GM10248 (cell line): ENCODE results near the gene MMP24OS.

Experiments used
- CTCF ChIA-PET: fragments of 300-600 bp; sonication (Branson Sonifier 250); formaldehyde crosslinking; extraction: SDS; loops from one replicate; lab custom pipeline; 2021; ENCODE audit warnings: antibody characterized with exemption; lab: Yijun Ruan, JAX
- POLR2A ChIA-PET: fragments of 350-650 bp; sonication (Branson Sonifier 250); formaldehyde crosslinking; extraction: SDS; loops from one replicate; lab custom pipeline; 2020; ENCODE audit warnings: antibody characterized with exemption; lab: Yijun Ruan, JAX
- DNase-seq: peaks from one replicate; pipeline ENCODE4 v3.0.0; 2012; ENCODE audit errors: extremely low spot score
- CTCF ChIP-seq: IDR thresholded peaks from 2 replicates; pipeline ENCODE4 v1.5.1; 2012; ENCODE audit warnings: mild to moderate bottlenecking, low read depth; ENCODE audit errors: extremely low read depth, missing control alignments, control extremely low read depth

The MMP24OS gene

GRCh38 chr20:35279533-35280174, 1.7 kb upstream of the MMP24OS start:
- ChIA-PET POLR2A (interaction anchor here (0.5 kb wide), 1 partner anchor 336 kb away, joined by 4 read pairs; the partner anchor contains the start of gene SPAG4), CTCF (interaction anchor here (1.2 to 2.0 kb wide), 2 partner anchors 10 to 24 kb away, joined by 7 to 8 read pairs; no protein-coding TSS in a partner anchor)
- DNase-seq: no peak
- no peak for TF ChIP-seq CTCF

GRCh38 chr20:35279040-35279439, 1.1 kb upstream of the MMP24OS start:
- CTCF ChIA-PET: interaction anchor here (2.0 kb wide), 1 partner anchor 24 kb away, joined by 8 read pairs; no protein-coding TSS in a partner anchor
- DNase-seq: no peak
- POLR2A ChIA-PET: interaction anchor here (0.5 kb wide), 1 partner anchor 337 kb away, joined by 4 read pairs; the partner anchor contains the start of gene SPAG4
- no peak for TF ChIP-seq CTCF

GRCh38 chr20:35277127-35277526, 795 bp downstream of the MMP24OS start:
- no peak for DNase-seq
- ChIA-PET CTCF (interaction anchor here (0.9 to 1.8 kb wide), 4 partner anchors 9 to 28 kb away, joined by 3 to 6 read pairs (median 3); no protein-coding TSS in a partner anchor), POLR2A (no interaction called here)
- no peak for TF ChIP-seq CTCF

GRCh38 chr20:35276408-35276807, 1.5 kb downstream of the MMP24OS start:
- CTCF ChIA-PET: interaction anchor here (0.9 to 1.8 kb wide), 5 partner anchors 8 to 30 kb away, joined by 3 to 6 read pairs (median 3); no protein-coding TSS in a partner anchor
- no peak for DNase-seq
- TF ChIP-seq CTCF: no peak
- POLR2A ChIA-PET: no interaction called here

- POLR2A ChIA-PET: no interaction called here
Measured at GRCh38 chr20:35275741-35276251, 2.1 kb downstream of the MMP24OS start.

More at GRCh38 chr20:35275741-35276251, 2.1 kb downstream of the MMP24OS start:
- CTCF ChIA-PET: interaction anchor here (1.3 to 1.8 kb wide), 3 partner anchors 8 to 402 kb away, joined by 3 to 6 read pairs (median 4); no protein-coding TSS in a partner anchor
- no peak for DNase-seq
- no peak for TF ChIP-seq CTCF
